ENCODE results near the gene PIGQ. TPM values are rescaled to one million over a fixed set of nuclear protein-coding genes. Genes with fewer than 3 reads are reported as not detected.

PIGQ gene
- total RNA-seq, 4 donors from 2014 or later: 36.1 to 46.4 (median 40.7) TPM

- peaks cover 1 to 33% (median 21%) of the 10 kb centered on the region in 4 donors for H3K4me1 ChIP-seq
- no peak overlapping the region for H3K4me3 ChIP-seq
- no peak overlapping the region for H3K27ac ChIP-seq (replicated peaks in 1 of 4)
- 100% methylated on average over 1 of the region's 37 CpGs for WGBS
- no peaks in the 10 kb centered on the region for H3K27me3 ChIP-seq
- H3K36me3 ChIP-seq: peaks cover 0 to 51% (median 40%) of the 10 kb centered on the region in 4 donors
- intact Hi-C loops (cut with DNase I): no loop called here
- no peaks in the 10 kb centered on the region for H3K9me3 ChIP-seq
- no peak for DNase-seq (ENCODE audit: extremely low spot score)
- TF ChIP-seq POLR2AphosphoS5 (IDR thresholded peaks at IDR 0.05) (no peak), POLR2A (IDR thresholded peaks at IDR 0.05; ENCODE audit: low read depth) (no peak), EP300 (IDR thresholded peaks at IDR 0.05) (no peak), CTCF (IDR thresholded peaks at IDR 0.05) (no peak)
Observed at GRCh38 chr16:625117-625976, 55.6 kb downstream of the PIGQ start.

GRCh38 chr16:625977-626765 is 56.4 kb downstream of the PIGQ start:
- H3K36me3 ChIP-seq: peaks cover 0 to 45% (median 37%) of the 10 kb centered on the region in 4 donors
- no peak for DNase-seq (ENCODE audit: extremely low spot score)
- H3K4me1 ChIP-seq: peaks cover 10 to 41% (median 28%) of the 10 kb centered on the region in 4 donors
- no peak overlapping the region for H3K4me3 ChIP-seq
- intact Hi-C loops (cut with DNase I): no loop called here
- H3K9me3 ChIP-seq: no peaks in the 10 kb centered on the region
- peaks cover 0 to 5% (median 0%) of the 10 kb centered on the region in 4 donors for H3K27me3 ChIP-seq
- 94% methylated on average over 19 of the region's 35 CpGs for WGBS
- no peak for TF ChIP-seq POLR2AphosphoS5 (IDR thresholded peaks at IDR 0.05)
- TF ChIP-seq CTCF (IDR thresholded peaks at IDR 0.05): no peak
- no peak for TF ChIP-seq EP300 (IDR thresholded peaks at IDR 0.05)
- no peak for TF ChIP-seq POLR2A (IDR thresholded peaks at IDR 0.05; ENCODE audit: low read depth)
- H3K27ac ChIP-seq (replicated peaks in 1 of 4): peak overlapping the region in 2 of 4 donors; percentile 15 to 42

GRCh38 chr16:626787-627453 is 57.2 kb downstream of the PIGQ start:
- TF ChIP-seq POLR2AphosphoS5 (IDR thresholded peaks at IDR 0.05): peak; percentile 6 to 21
- TF ChIP-seq POLR2A (IDR thresholded peaks at IDR 0.05; ENCODE audit: low read depth): no peak
- peaks cover 0 to 9% (median 0%) of the 10 kb centered on the region in 4 donors for H3K27me3 ChIP-seq

GRCh38 chr16:627454-628239 is 57.9 kb downstream of the PIGQ start:
- no peak for DNase-seq (ENCODE audit: extremely low spot score)
- WGBS: 88% methylated on average over 32 of the region's 50 CpGs

More at GRCh38 chr16:626787-627453, 57.2 kb downstream of the PIGQ start:
- Histone ChIP-seq H3K27ac (replicated peaks in 1 of 4) (peak overlapping the region in 3 of 4 donors; percentile 15 to 51 (median 27)), H3K9me3 (no peaks in the 10 kb centered on the region), H3K36me3 (peaks cover 0 to 43% (median 37%) of the 10 kb centered on the region in 4 donors), H3K4me3 (no peak overlapping the region), H3K4me1 (peaks cover 11 to 36% (median 25%) of the 10 kb centered on the region in 4 donors)
- intact Hi-C loops (cut with DNase I): no loop called here
- no peak for DNase-seq (ENCODE audit: extremely low spot score)
- WGBS: 79% methylated on average over 23 of the region's 29 CpGs

More at GRCh38 chr16:627454-628239, 57.9 kb downstream of the PIGQ start:
- H3K36me3 ChIP-seq: peaks cover 0 to 47% (median 38%) of the 10 kb centered on the region in 4 donors
- H3K27ac ChIP-seq (replicated peaks in 1 of 4): peak overlapping the region in 2 of 4 donors; percentile 27 to 51
- no peaks in the 10 kb centered on the region for H3K9me3 ChIP-seq
- peaks cover 0 to 16% (median 0%) of the 10 kb centered on the region in 4 donors for H3K27me3 ChIP-seq
- H3K4me3 ChIP-seq: no peak overlapping the region
- intact Hi-C loops (cut with DNase I): no loop called here
- TF ChIP-seq EP300 (IDR thresholded peaks at IDR 0.05): no peak
- H3K4me1 ChIP-seq: peaks cover 11 to 33% (median 25%) of the 10 kb centered on the region in 4 donors
